Body of pancreas (tissue), 4 donors: Measurements from ENCODE around the gene HORMAD2.

Experiments used
- CTCF ChIP-seq, 7 experiments: fragments of 450-650 bp in 4 of 7; fragments of 200-600 bp in 3 of 7; sonication (generic) in 3 of 7; IDR thresholded peaks; one replicate each; pipeline ENCODE4 v1.5.1; 2016 to 2019; ENCODE audit warnings: antibody characterized with exemption in 7 of 7
- POLR2A ChIP-seq, 3 donors: fragments of 450-650 bp; IDR thresholded peaks; one replicate each; pipeline ENCODE4 v1.6.1; 2016; ENCODE audit warnings: antibody characterized with exemption in 3 of 3, mild to moderate bottlenecking in 2 of 3

GRCh38 chr22:30187529-30188407 is 107.5 kb downstream of the HORMAD2 start:
- no peak for TF ChIP-seq CTCF (IDR thresholded peaks at IDR 0.05)
- TF ChIP-seq POLR2A (IDR thresholded peaks at IDR 0.05) = no peak
